OCI-LY7 (cell line): Measurements from ENCODE around the gene KCTD5. TPM values are rescaled to one million over a fixed set of nuclear protein-coding genes. Genes with fewer than 3 reads are reported as not detected.

Experiments used
- BruUV-seq: library from RNA; stranded (reverse); fragments of 400-500 nt; replicated peaks from 2 replicates; lab custom pipeline; 2021; lab: Mats Ljungman, UMichigan
- CTCF ChIA-PET: fragments of 300-600 bp; sonication (Branson Sonifier 250); formaldehyde crosslinking; loops from one replicate; lab custom pipeline; 2022; ENCODE audit warnings: antibody characterized with exemption; ENCODE audit not compliant: unreplicated experiment; lab: Charles Lee
- POLR2A ChIA-PET: fragments of 300-600 bp; sonication (Branson Sonifier 250); formaldehyde crosslinking; loops from one replicate; lab custom pipeline; 2022; ENCODE audit warnings: antibody characterized with exemption; lab: Charles Lee
- DNase-seq: peaks from one replicate; pipeline ENCODE4 v3.0.0-alpha.2; 2015; ENCODE audit warnings: low spot score
- H2AFZ ChIP-seq: fragments of 200-600 bp; sonication (generic), shearing (Covaris generic); 2 replicates; pipeline ENCODE4 v1.6.1; 2014; ENCODE audit warnings: mild to moderate bottlenecking, antibody characterized with exemption, low read length, moderate library complexity
- H3K27ac ChIP-seq: fragments of 200-600 bp; sonication (generic); 2 replicates; pipeline ENCODE4 v1.5.1; 2014; ENCODE audit warnings: mixed run types, low read depth, mild to moderate bottlenecking, moderate library complexity, low read length, inconsistent platforms; ENCODE audit not compliant: poor library complexity, severe bottlenecking
- H3K36me3 ChIP-seq: fragments of 200-600 bp; sonication (generic); 2 replicates; pipeline ENCODE4 v1.6.1; 2014; ENCODE audit warnings: mild to moderate bottlenecking, antibody characterized with exemption, low read length, moderate library complexity, mixed read lengths; ENCODE audit not compliant: insufficient read depth
- H3K4me1 ChIP-seq: fragments of 200-600 bp; sonication (generic); 2 replicates; pipeline ENCODE4 v1.5.1; 2014; ENCODE audit warnings: mild to moderate bottlenecking, low read length; ENCODE audit not compliant: insufficient read depth, poor library complexity, severe bottlenecking
- H3K4me2 ChIP-seq: fragments of 200-600 bp; sonication (generic); 2 replicates; pipeline ENCODE4 v1.6.1; 2014; ENCODE audit warnings: mild to moderate bottlenecking, low read length
- H3K4me3 ChIP-seq: fragments of 200-600 bp; sonication (generic); 2 replicates; pipeline ENCODE4 v1.5.1; 2014; ENCODE audit warnings: mild to moderate bottlenecking, low read depth, low read length; ENCODE audit not compliant: poor library complexity, severe bottlenecking
- H3K79me2 ChIP-seq: fragments of 200-600 bp; sonication (generic); 2 replicates; pipeline ENCODE4 v1.6.1; 2016; ENCODE audit warnings: low read depth, mild to moderate bottlenecking, low read length, moderate library complexity, mixed read lengths; ENCODE audit not compliant: insufficient read depth
- H3K9me2 ChIP-seq: fragments of 200-600 bp; sonication (generic); 2 replicates; pipeline ENCODE4 v1.6.1; 2016; ENCODE audit warnings: mild to moderate bottlenecking, low read length, mixed read lengths; ENCODE audit not compliant: insufficient read depth
- H3K9me3 ChIP-seq: fragments of 200-600 bp; sonication (generic); 2 replicates; pipeline ENCODE4 v1.6.1; 2014; ENCODE audit warnings: mild to moderate bottlenecking, mixed run types, low read length, mixed read lengths
- H4K20me1 ChIP-seq: fragments of 200-600 bp; sonication (generic); 2 replicates; pipeline ENCODE4 v1.6.1; 2014; ENCODE audit warnings: mild to moderate bottlenecking, antibody characterized with exemption, low read length, moderate library complexity, mixed read lengths; ENCODE audit not compliant: insufficient read depth
- EZH2phosphoT487 ChIP-seq: fragments of 200-600 bp; sonication (generic); IDR thresholded peaks from 2 replicates; pipeline ENCODE4 v1.6.1; 2018; ENCODE audit warnings: low read depth, borderline replicate concordance, mild to moderate bottlenecking, mixed run types, antibody characterized with exemption, low read length, moderate library complexity, mixed read lengths
- intact Hi-C: fragments of 100-400 bp; cut with micrococcal nuclease; formaldehyde crosslinking; loops from one replicate; pipeline ENCODE4 v1.10.0; 2022; ENCODE audit not compliant: unreplicated experiment
- total RNA-seq, 2 experiments: library from RNA; depleted of rRNA in 1 of 2; stranded (reverse); fragments of >200 nt in 1 of 2; shearing (Covaris generic) in 1 of 2; gene quantifications; 2 replicates each; pipeline ENCODE4 v1.2.3, GENCODE V29; 2014 to 2022
- TF ChIP-seq, protein P1 (sequence below): fragments of 200-600 bp; sonication (generic); conservative IDR thresholded peaks from 2 replicates; pipeline ENCODE4 v1.5.1; 2014; ENCODE audit warnings: mild to moderate bottlenecking, antibody characterized with exemption, low read length, moderate library complexity, mixed read lengths

KCTD5 gene
- total RNA-seq, 2 experiments from 2014 or later = 25.8 to 34.6 TPM

DNA sequence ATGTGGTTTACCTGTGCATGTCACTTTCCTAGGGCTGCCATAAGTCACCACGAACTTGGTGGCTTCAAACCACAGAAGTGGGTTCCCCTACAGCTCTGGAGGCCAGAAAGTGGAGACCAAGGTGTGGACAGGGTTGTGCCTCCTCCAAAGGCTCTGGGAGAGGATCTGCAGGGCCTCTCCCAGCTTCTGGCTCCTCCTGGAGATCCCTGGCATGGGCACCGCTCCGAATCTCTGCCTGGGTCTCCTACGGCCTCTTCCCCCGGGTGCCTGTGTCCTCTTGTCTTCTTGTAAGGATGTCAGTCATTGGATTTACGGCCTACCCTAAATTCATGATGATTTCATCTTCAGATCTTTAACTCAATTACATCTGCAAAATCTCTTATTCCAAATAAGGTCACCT, 67.6 kb downstream of the KCTD5 start:
- Histone ChIP-seq H3K27ac (no peak overlapping the region), H4K20me1 (peaks cover 19% of the 10 kb centered on the region), H2AFZ (no peak overlapping the region), H3K4me2 (no peak overlapping the region), H3K9me2 (no peaks in the 10 kb centered on the region), H3K79me2 (peaks cover 40% of the 10 kb centered on the region), H3K9me3 (no peaks in the 10 kb centered on the region), H3K36me3 (peaks cover 28% of the 10 kb centered on the region), H3K4me1 (peaks cover 24% of the 10 kb centered on the region), H3K4me3 (no peak overlapping the region)
- no TSS peak for BruUV-seq
- TF ChIP-seq, protein P1, sequence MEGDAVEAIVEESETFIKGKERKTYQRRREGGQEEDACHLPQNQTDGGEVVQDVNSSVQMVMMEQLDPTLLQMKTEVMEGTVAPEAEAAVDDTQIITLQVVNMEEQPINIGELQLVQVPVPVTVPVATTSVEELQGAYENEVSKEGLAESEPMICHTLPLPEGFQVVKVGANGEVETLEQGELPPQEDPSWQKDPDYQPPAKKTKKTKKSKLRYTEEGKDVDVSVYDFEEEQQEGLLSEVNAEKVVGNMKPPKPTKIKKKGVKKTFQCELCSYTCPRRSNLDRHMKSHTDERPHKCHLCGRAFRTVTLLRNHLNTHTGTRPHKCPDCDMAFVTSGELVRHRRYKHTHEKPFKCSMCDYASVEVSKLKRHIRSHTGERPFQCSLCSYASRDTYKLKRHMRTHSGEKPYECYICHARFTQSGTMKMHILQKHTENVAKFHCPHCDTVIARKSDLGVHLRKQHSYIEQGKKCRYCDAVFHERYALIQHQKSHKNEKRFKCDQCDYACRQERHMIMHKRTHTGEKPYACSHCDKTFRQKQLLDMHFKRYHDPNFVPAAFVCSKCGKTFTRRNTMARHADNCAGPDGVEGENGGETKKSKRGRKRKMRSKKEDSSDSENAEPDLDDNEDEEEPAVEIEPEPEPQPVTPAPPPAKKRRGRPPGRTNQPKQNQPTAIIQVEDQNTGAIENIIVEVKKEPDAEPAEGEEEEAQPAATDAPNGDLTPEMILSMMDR = no peak
- no peak for TF ChIP-seq EZH2phosphoT487
- ChIA-PET POLR2A (no interaction called here), CTCF (no interaction called here)
- intact Hi-C loops = loop anchor here (10.0 kb wide), 1 partner anchor 215 kb away; the partner anchor contains the start of genes CEMP1 and PDPK1
- DNase-seq = no peak

DNA sequence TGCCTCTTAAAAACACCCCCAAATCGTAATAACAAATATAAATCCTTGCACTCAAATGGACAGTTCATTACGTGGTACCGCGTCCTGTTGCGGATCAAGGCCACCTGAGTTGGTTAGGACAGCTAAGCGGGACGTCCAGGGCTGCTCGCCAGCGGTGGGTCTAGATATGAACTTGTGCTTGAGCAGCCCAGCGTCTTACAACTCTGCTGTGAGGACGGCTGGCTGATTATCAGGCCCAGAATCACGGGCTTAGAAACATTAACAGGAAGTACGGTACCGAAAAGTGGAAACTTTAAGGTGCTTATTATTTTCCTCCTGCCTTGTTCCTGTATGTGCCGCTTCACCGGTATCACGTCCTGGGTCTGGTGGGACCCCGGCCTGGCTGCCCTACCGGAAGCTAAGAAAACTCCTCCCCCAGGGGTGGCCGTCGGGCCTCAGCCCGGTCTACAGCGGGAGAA, 69.3 kb downstream of the KCTD5 start:
- intact Hi-C loops = loop anchor here (1.0 to 10.0 kb wide), 5 partner anchors 25 to 217 kb away; partner anchors contain the start of genes CEMP1, ELOB, KCTD5 and PDPK1
- peaks cover 44% of the 10 kb centered on the region for H3K36me3 ChIP-seq
- H3K9me3 ChIP-seq = no peaks in the 10 kb centered on the region
- peak overlapping the region; percentile 40; the same call in 1 of the 2 replicates for H2AFZ ChIP-seq
- H3K9me2 ChIP-seq = no peaks in the 10 kb centered on the region
- peaks cover 57% of the 10 kb centered on the region for H3K79me2 ChIP-seq
- peaks cover 35% of the 10 kb centered on the region for H3K4me1 ChIP-seq
- TF ChIP-seq, protein P1 = no peak
- H3K4me2 ChIP-seq = peak overlapping the region; percentile 83
- peaks cover 34% of the 10 kb centered on the region for H4K20me1 ChIP-seq
- BruUV-seq = TSS peak; percentile 91
- POLR2A ChIA-PET = no interaction called here
- peak; percentile 92 for DNase-seq
- peak overlapping the region; percentile 95 for H3K27ac ChIP-seq
- peak overlapping the region; percentile 99 for H3K4me3 ChIP-seq
- CTCF ChIA-PET = no interaction called here
